Measurements from ENCODE around the gene AP5S1. TPM values are rescaled to one million over a fixed set of nuclear protein-coding genes. Genes with fewer than 3 reads are reported as not detected.

The AP5S1 gene
- total and polyA plus RNA-seq, 9 of the 15 experiments (the other 6 are each of a cell fraction or from before 2014, with no cell fraction given), result 2.6 to 8.8 (median 4.4) TPM

DNA sequence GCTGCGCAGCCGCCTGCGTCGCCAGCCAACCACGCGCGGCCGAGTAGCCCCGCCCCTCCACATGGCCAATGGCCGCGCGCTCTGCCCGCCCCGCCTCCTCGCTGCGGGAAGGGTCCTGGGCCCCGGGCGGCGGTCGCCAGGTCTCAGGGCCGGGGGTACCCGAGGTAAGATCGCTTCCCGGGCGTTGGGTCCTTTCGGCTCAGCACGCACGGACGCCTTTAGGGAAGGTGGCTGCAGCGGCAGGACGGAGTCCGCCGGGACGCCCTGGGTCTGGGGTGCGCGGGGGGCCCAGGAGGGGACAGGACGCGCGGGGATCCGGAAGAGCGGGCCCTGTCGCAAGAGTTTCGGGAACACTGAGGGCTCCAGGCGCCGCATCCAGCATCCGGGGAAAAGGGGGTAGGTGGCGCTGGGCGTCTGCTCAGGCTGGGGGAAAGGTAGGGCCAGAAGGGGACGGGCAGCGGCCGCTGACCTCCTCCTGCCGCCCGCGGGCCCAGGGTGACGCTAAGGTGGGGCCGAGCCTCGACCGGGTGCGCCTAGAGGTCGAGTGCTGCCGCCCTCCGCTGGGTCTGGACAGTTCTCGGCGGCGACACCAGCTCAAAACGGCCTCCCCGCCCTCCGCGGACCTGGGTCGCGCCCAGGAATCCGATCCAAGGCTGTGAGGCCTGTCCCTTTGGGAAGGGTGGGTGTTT lies 26.5 kb downstream of the AP5S1 start, which contains the start of gene MAVS (continued):
- peak; percentile 90 for TF ChIP-seq RBM25 (IDR thresholded peaks at IDR 0.05; ENCODE audit: low read depth, low read length, severe bottlenecking)
- no peak for TF ChIP-seq SMC3 (conservative IDR thresholded peaks at IDR 0.05; ENCODE audit: insufficient read depth, low read depth, low read length)
- peak; percentile 89; the same call in 1 of the 2 replicates for TF ChIP-seq KAT7 (CRISPR knock-in tag; IDR thresholded peaks at IDR 0.05; ENCODE audit: borderline replicate concordance)
- no peak for TF ChIP-seq SMARCE1 (IDR thresholded peaks at IDR 0.05)
- no peak for TF ChIP-seq RBM39 (optimal IDR thresholded peaks at IDR 0.05; ENCODE audit: low read depth, low read length)
- no peak for TF ChIP-seq ZNF77 (CRISPR knock-in tag; IDR thresholded peaks at IDR 0.05)
- no peak for TF ChIP-seq ZFPM2 (CRISPR knock-in tag; IDR thresholded peaks at IDR 0.05)
- TF ChIP-seq, protein P1, sequence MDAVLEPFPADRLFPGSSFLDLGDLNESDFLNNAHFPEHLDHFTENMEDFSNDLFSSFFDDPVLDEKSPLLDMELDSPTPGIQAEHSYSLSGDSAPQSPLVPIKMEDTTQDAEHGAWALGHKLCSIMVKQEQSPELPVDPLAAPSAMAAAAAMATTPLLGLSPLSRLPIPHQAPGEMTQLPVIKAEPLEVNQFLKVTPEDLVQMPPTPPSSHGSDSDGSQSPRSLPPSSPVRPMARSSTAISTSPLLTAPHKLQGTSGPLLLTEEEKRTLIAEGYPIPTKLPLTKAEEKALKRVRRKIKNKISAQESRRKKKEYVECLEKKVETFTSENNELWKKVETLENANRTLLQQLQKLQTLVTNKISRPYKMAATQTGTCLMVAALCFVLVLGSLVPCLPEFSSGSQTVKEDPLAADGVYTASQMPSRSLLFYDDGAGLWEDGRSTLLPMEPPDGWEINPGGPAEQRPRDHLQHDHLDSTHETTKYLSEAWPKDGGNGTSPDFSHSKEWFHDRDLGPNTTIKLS (IDR thresholded peaks at IDR 0.05; ENCODE audit: borderline replicate concordance, low read depth), result no peak
- TF ChIP-seq IRF2 (CRISPR knock-in tag; IDR thresholded peaks at IDR 0.05), result no peak
- TF ChIP-seq, protein P2, sequence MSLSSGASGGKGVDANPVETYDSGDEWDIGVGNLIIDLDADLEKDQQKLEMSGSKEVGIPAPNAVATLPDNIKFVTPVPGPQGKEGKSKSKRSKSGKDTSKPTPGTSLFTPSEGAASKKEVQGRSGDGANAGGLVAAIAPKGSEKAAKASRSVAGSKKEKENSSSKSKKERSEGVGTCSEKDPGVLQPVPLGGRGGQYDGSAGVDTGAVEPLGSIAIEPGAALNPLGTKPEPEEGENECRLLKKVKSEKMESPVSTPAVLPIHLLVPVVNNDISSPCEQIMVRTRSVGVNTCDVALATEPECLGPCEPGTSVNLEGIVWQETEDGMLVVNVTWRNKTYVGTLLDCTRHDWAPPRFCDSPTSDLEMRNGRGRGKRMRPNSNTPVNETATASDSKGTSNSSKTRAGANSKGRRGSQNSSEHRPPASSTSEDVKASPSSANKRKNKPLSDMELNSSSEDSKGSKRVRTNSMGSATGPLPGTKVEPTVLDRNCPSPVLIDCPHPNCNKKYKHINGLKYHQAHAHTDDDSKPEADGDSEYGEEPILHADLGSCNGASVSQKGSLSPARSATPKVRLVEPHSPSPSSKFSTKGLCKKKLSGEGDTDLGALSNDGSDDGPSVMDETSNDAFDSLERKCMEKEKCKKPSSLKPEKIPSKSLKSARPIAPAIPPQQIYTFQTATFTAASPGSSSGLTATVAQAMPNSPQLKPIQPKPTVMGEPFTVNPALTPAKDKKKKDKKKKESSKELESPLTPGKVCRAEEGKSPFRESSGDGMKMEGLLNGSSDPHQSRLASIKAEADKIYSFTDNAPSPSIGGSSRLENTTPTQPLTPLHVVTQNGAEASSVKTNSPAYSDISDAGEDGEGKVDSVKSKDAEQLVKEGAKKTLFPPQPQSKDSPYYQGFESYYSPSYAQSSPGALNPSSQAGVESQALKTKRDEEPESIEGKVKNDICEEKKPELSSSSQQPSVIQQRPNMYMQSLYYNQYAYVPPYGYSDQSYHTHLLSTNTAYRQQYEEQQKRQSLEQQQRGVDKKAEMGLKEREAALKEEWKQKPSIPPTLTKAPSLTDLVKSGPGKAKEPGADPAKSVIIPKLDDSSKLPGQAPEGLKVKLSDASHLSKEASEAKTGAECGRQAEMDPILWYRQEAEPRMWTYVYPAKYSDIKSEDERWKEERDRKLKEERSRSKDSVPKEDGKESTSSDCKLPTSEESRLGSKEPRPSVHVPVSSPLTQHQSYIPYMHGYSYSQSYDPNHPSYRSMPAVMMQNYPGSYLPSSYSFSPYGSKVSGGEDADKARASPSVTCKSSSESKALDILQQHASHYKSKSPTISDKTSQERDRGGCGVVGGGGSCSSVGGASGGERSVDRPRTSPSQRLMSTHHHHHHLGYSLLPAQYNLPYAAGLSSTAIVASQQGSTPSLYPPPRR (CRISPR knock-in tag; IDR thresholded peaks at IDR 0.05; ENCODE audit: borderline replicate concordance), result peak; percentile 20; the same call in 1 of the 2 replicates
- peak; percentile 56; the same call in 1 of the 2 replicates for TF ChIP-seq MBD2 (IDR thresholded peaks at IDR 0.05; ENCODE audit: borderline replicate concordance, low read depth)
- no peak for TF ChIP-seq ZNF778 (CRISPR knock-in tag; IDR thresholded peaks at IDR 0.05)
- TF ChIP-seq FOXA1 (IDR thresholded peaks at IDR 0.05; ENCODE audit: borderline replicate concordance), result no peak
- TF ChIP-seq DACH1 (IDR thresholded peaks at IDR 0.05; ENCODE audit: partially characterized antibody), result no peak
- no peak for TF ChIP-seq WHSC1 (IDR thresholded peaks at IDR 0.05; ENCODE audit: low read length)
- TF ChIP-seq PTBP1 (IDR thresholded peaks at IDR 0.05; ENCODE audit: low read depth, low read length), result no peak
- no peak for TF ChIP-seq HNRNPLL (IDR thresholded peaks at IDR 0.05; ENCODE audit: low read depth, low read length, poor library complexity, severe bottlenecking)
- TF ChIP-seq ZEB2 (IDR thresholded peaks at IDR 0.05), result no peak
- no peak for TF ChIP-seq HEY1 (CRISPR knock-in tag; IDR thresholded peaks at IDR 0.05; ENCODE audit: borderline replicate concordance)
- TF ChIP-seq PURB (CRISPR knock-in tag; IDR thresholded peaks at IDR 0.05; ENCODE audit: low read depth), result no peak
- no peak for TF ChIP-seq TAL1 (IDR thresholded peaks at IDR 0.05)
- no peak for TF ChIP-seq SREBF1 (IDR thresholded peaks at IDR 0.05; ENCODE audit: borderline replicate concordance, low read depth, low read length)
- peak; percentile 25; the same call in 1 of the 2 replicates for TF ChIP-seq ZNF121 (CRISPR knock-in tag; conservative IDR thresholded peaks at IDR 0.05)
- TF ChIP-seq DNMT1 (IDR thresholded peaks at IDR 0.05), result no peak
- no peak for TF ChIP-seq RHOXF2B (CRISPR knock-in tag; conservative IDR thresholded peaks at IDR 0.05)
- peak; percentile 55; the same call in 1 of the 2 replicates for TF ChIP-seq ZBTB17 (CRISPR knock-in tag; IDR thresholded peaks at IDR 0.05)

Measured in K562 (cell line).